Activated naive CD8-positive, alpha-beta T cell treated with anti-CD3 and anti-CD28 coated beads, Interleukin-2, amount 50 U/mL, for 24 hours (primary cell): Measurements from ENCODE around the gene TIAM2.
"Not testable (repeated sequence)": the region's sequence is repeated elsewhere in the genome, so short reads cannot be mapped to it uniquely, and the experiment has no call there.

Experiments
- ATAC-seq: fragments of 150-1000 bp; cut with Tn5 transposase; one replicate; pipeline ENCODE4 v1.10.0; 2021
- DNase-seq: peaks from one replicate; pipeline ENCODE4 v3.0.0; 2021
- H3K27ac Mint-ChIP-seq: one replicate; pipeline ENCODE4 v1.8.0; 2021; ENCODE audit warnings: mild to moderate bottlenecking, mixed read lengths
- H3K27me3 Mint-ChIP-seq: one replicate; pipeline ENCODE4 v1.8.0; 2021; ENCODE audit warnings: mixed read lengths
- H3K36me3 Mint-ChIP-seq: one replicate; pipeline ENCODE4 v1.8.0; 2021; ENCODE audit warnings: low read depth, mixed read lengths
- H3K4me1 Mint-ChIP-seq: one replicate; pipeline ENCODE4 v1.8.0; 2021; ENCODE audit warnings: mixed read lengths
- H3K4me3 Mint-ChIP-seq: one replicate; pipeline ENCODE4 v1.8.0; 2021; ENCODE audit warnings: mild to moderate bottlenecking, moderate library complexity, mixed read lengths
- H3K9me3 Mint-ChIP-seq: one replicate; pipeline ENCODE4 v1.8.0; 2021; ENCODE audit warnings: mixed read lengths

TIAM2 gene

GRCh38 chr6:154995254-154996015 is at the start of gene TIAM2:
Gene TIAM2, plus strand, starts transcription at chr6:154995315. Its CDS starts 133,909 bp downstream, at chr6:155129224.
- ATAC-seq: peak; percentile 74
- peak; percentile 42 for DNase-seq
- H3K4me1 Mint-ChIP-seq: peaks cover 9% of the 10 kb centered on the region
- peaks cover 45% of the 10 kb centered on the region for H3K27me3 Mint-ChIP-seq
- no peaks in the 10 kb centered on the region for H3K36me3 Mint-ChIP-seq
- H3K4me3 Mint-ChIP-seq: peak within 1 kb of the TSS; percentile 65
- H3K27ac Mint-ChIP-seq: no peak within 1 kb of the TSS
- no peaks in the 10 kb centered on the region for H3K9me3 Mint-ChIP-seq

- Mint-ChIP-seq H3K4me1 (peaks cover 21% of the 10 kb centered on the region), H3K9me3 (no peaks in the 10 kb centered on the region), H3K36me3 (peaks cover 3% of the 10 kb centered on the region), H3K4me3 (no peak overlapping the region), H3K27ac (no peak overlapping the region), H3K27me3 (no peaks in the 10 kb centered on the region)
- ATAC-seq: no peak
- DNase-seq: no peak
These were observed 44.2 kb upstream of the TIAM2 start for GRCh38 chr6:154950979-154951344.

- Mint-ChIP-seq H3K27ac (peak overlapping the region; percentile 61), H3K27me3 (no peaks in the 10 kb centered on the region), H3K4me3 (no peak overlapping the region), H3K4me1 (peaks cover 21% of the 10 kb centered on the region), H3K36me3 (peaks cover 3% of the 10 kb centered on the region), H3K9me3 (no peaks in the 10 kb centered on the region)
- ATAC-seq (peak; percentile 20), DNase-seq (peak; percentile 7)
These were observed 43.5 kb upstream of the TIAM2 start for GRCh38 chr6:154951345-154952200.

- H3K27me3 Mint-ChIP-seq: no peaks in the 10 kb centered on the region
- no peak overlapping the region for H3K4me3 Mint-ChIP-seq
These were observed 41.5 kb upstream of the TIAM2 start for GRCh38 chr6:154953644-154954043.

GRCh38 chr6:154954347-154954746 is 40.8 kb upstream of the TIAM2 start:
- Mint-ChIP-seq H3K4me3 (no peak overlapping the region), H3K9me3 (no peaks in the 10 kb centered on the region), H3K27ac (no peak overlapping the region), H3K36me3 (peaks cover 3% of the 10 kb centered on the region), H3K4me1 (peaks cover 21% of the 10 kb centered on the region), H3K27me3 (no peaks in the 10 kb centered on the region)
- DNase-seq (no peak), ATAC-seq (no peak)

More at GRCh38 chr6:154953644-154954043, 41.5 kb upstream of the TIAM2 start:
- Mint-ChIP-seq H3K36me3 (peaks cover 3% of the 10 kb centered on the region), H3K4me1 (peaks cover 21% of the 10 kb centered on the region), H3K9me3 (no peaks in the 10 kb centered on the region), H3K27ac (no peak overlapping the region)
- no peak for DNase-seq
- no peak for ATAC-seq

- Mint-ChIP-seq H3K36me3 (peaks cover 4% of the 10 kb centered on the region), H3K27ac (no peak overlapping the region), H3K9me3 (no peaks in the 10 kb centered on the region)
These were observed 38.2 kb upstream of the TIAM2 start for GRCh38 chr6:154956771-154957522.

GRCh38 chr6:154958469-154958868 is 36.6 kb upstream of the TIAM2 start:
- DNase-seq (no peak), ATAC-seq (no peak)
- H3K4me1 Mint-ChIP-seq: no peaks in the 10 kb centered on the region
- H3K4me3 Mint-ChIP-seq: no peak overlapping the region
- H3K36me3 Mint-ChIP-seq: peaks cover 5% of the 10 kb centered on the region
- H3K27me3 Mint-ChIP-seq: no peaks in the 10 kb centered on the region
- H3K27ac Mint-ChIP-seq: no peak overlapping the region
- no peaks in the 10 kb centered on the region for H3K9me3 Mint-ChIP-seq

More at GRCh38 chr6:154956771-154957522, 38.2 kb upstream of the TIAM2 start:
- H3K4me3 Mint-ChIP-seq: no peak overlapping the region
- no peaks in the 10 kb centered on the region for H3K27me3 Mint-ChIP-seq
- ATAC-seq (no peak), DNase-seq (no peak)
- H3K4me1 Mint-ChIP-seq: peaks cover 9% of the 10 kb centered on the region

- Mint-ChIP-seq H3K4me3 (no peak overlapping the region), H3K36me3 (peaks cover 8% of the 10 kb centered on the region), H3K9me3 (no peaks in the 10 kb centered on the region), H3K27ac (no peak overlapping the region), H3K4me1 (no peaks in the 10 kb centered on the region), H3K27me3 (no peaks in the 10 kb centered on the region)
- ATAC-seq: no peak
- no peak for DNase-seq
These were observed 34.7 kb upstream of the TIAM2 start for GRCh38 chr6:154960299-154960843.

- no peaks in the 10 kb centered on the region for H3K9me3 Mint-ChIP-seq
- ATAC-seq (no peak), DNase-seq (no peak)
- H3K27ac Mint-ChIP-seq: no peak overlapping the region
- H3K4me3 Mint-ChIP-seq: no peak overlapping the region
- no peaks in the 10 kb centered on the region for H3K4me1 Mint-ChIP-seq
- H3K36me3 Mint-ChIP-seq: peaks cover 8% of the 10 kb centered on the region
- no peaks in the 10 kb centered on the region for H3K27me3 Mint-ChIP-seq
These were observed 34.1 kb upstream of the TIAM2 start for GRCh38 chr6:154960854-154961530.

GRCh38 chr6:154962753-154963152 is 32.4 kb upstream of the TIAM2 start:
- ATAC-seq (no peak), DNase-seq (no peak)

GRCh38 chr6:154966065-154966770 is 28.9 kb upstream of the TIAM2 start:
- H3K27ac Mint-ChIP-seq, H3K36me3 Mint-ChIP-seq, DNase-seq, ATAC-seq, H3K4me1 Mint-ChIP-seq, H3K4me3 Mint-ChIP-seq, H3K9me3 Mint-ChIP-seq, H3K27me3 Mint-ChIP-seq: not testable (repeated sequence)

More at GRCh38 chr6:154962753-154963152, 32.4 kb upstream of the TIAM2 start:
- Mint-ChIP-seq H3K4me3 (no peak overlapping the region), H3K27me3 (no peaks in the 10 kb centered on the region), H3K36me3 (peaks cover 8% of the 10 kb centered on the region), H3K9me3 (no peaks in the 10 kb centered on the region), H3K27ac (no peak overlapping the region), H3K4me1 (no peaks in the 10 kb centered on the region)

- Mint-ChIP-seq H3K4me1 (no peaks in the 10 kb centered on the region), H3K27me3 (no peaks in the 10 kb centered on the region), H3K4me3 (no peak overlapping the region), H3K27ac (no peak overlapping the region), H3K36me3 (peaks cover 2% of the 10 kb centered on the region), H3K9me3 (no peaks in the 10 kb centered on the region)
- no peak for ATAC-seq
- DNase-seq: no peak
These were observed 25.3 kb upstream of the TIAM2 start for GRCh38 chr6:154969796-154970195.

GRCh38 chr6:154974485-154975149 is 20.5 kb upstream of the TIAM2 start:
- H3K4me1 Mint-ChIP-seq: no peaks in the 10 kb centered on the region

More at GRCh38 chr6:154974485-154975149, 20.5 kb upstream of the TIAM2 start:
- H3K4me3 Mint-ChIP-seq: no peak overlapping the region
- H3K27ac Mint-ChIP-seq: no peak overlapping the region
- peaks cover 2% of the 10 kb centered on the region for H3K36me3 Mint-ChIP-seq
- ATAC-seq (no peak), DNase-seq (no peak)
- no peaks in the 10 kb centered on the region for H3K27me3 Mint-ChIP-seq
- peaks cover 3% of the 10 kb centered on the region for H3K9me3 Mint-ChIP-seq
